NCI-H748 (cell line): ENCODE results near the gene IL18RAP.

ENCODE experiments used
- DNase-seq: peaks from one replicate; lab custom pipeline; 2025; ENCODE audit not compliant: unreplicated experiment; lab: John Stamatoyannopoulos, UW

Gene IL18RAP

DNA sequence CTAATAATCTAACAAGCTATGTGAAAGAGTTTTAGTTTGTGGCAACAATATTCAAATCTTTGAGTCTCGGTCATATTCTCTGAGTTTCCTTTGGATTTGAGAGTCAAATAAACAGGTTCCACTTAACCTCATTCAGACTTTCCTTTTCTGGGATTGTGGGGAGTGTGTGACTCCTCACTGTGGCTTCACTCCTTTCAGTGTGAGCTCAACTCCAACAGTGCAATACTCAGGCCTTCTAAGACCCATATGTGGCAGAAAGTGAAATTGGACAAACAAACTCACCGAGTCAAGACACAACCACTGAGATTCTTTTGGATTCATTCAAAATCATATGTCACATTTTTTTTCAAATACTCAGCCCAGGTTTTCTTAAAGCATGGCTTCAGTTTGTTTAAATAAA, 75.5 kb downstream of the IL18RAP start:
- DNase-seq: no peak

DNA sequence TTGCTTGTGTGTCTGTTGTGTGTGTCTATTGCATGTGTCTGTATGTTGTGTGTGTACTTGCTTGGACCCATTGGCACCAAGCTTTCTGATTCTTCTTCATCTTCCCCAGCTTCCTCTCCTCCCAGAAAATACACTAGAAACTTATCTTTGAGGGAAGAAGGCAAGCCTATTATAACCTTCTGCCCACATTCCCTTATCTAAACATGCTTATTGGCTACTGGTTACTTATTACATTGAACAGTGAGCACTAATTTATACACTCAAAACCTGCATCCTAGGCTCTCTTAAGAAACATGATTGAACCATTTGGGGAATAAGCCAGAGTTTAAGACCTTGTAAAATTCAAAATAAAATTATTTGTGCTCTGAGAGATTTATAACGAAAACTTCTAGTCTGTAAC, 76.6 kb downstream of the IL18RAP start:
- DNase-seq: no peak
